Ishikawa (cell line): Measurements from ENCODE around the gene RELN.

Source experiments
- CEBPB ChIP-seq: IDR thresholded peaks from 2 replicates; pipeline ENCODE4 v1.6.1; 2012
- CREB1 ChIP-seq: IDR thresholded peaks from 2 replicates; pipeline ENCODE4 v1.6.1; 2012; ENCODE audit warnings: low read depth
- EGR1 ChIP-seq: IDR thresholded peaks from 2 replicates; pipeline ENCODE4 v1.6.1; 2012
- EP300 ChIP-seq: IDR thresholded peaks from 2 replicates; pipeline ENCODE4 v1.6.1; 2012; ENCODE audit warnings: borderline replicate concordance
- FOXM1 ChIP-seq: IDR thresholded peaks from 2 replicates; pipeline ENCODE4 v1.6.1; 2012; ENCODE audit warnings: low read depth, borderline replicate concordance
- MAX ChIP-seq: IDR thresholded peaks from 2 replicates; pipeline ENCODE4 v1.6.1; 2012
- NFIC ChIP-seq: IDR thresholded peaks from 2 replicates; pipeline ENCODE4 v1.6.1; 2012
- RAD21 ChIP-seq: IDR thresholded peaks from 2 replicates; pipeline ENCODE4 v1.6.1; 2012; ENCODE audit warnings: low read depth
- REST ChIP-seq: IDR thresholded peaks from 2 replicates; pipeline ENCODE4 v1.6.1; 2012; ENCODE audit warnings: low read depth, mild to moderate bottlenecking
- TAF1 ChIP-seq: IDR thresholded peaks from 2 replicates; pipeline ENCODE4 v1.6.1; 2012; ENCODE audit warnings: low read depth, mild to moderate bottlenecking
- TCF12 ChIP-seq: IDR thresholded peaks from 2 replicates; pipeline ENCODE4 v1.6.1; 2012; ENCODE audit warnings: low read depth
- TEAD4 ChIP-seq: IDR thresholded peaks from 2 replicates; pipeline ENCODE4 v1.6.1; 2012
- USF1 ChIP-seq: IDR thresholded peaks from 2 replicates; pipeline ENCODE4 v1.6.1; 2012
- YY1 ChIP-seq: IDR thresholded peaks from 2 replicates; pipeline ENCODE4 v1.6.1; 2012; ENCODE audit warnings: low read depth
- ZBTB7A ChIP-seq: IDR thresholded peaks from 2 replicates; pipeline ENCODE4 v1.6.1; 2012; ENCODE audit warnings: low read depth

RELN gene

GRCh38 chr7:103995554-103995953 lies 6.1 kb upstream of the RELN start:
- no peak for TF ChIP-seq ZBTB7A
- no peak for TF ChIP-seq TAF1
- no peak for TF ChIP-seq YY1
- no peak for TF ChIP-seq TCF12
- no peak for TF ChIP-seq FOXM1
- no peak for TF ChIP-seq CEBPB
- TF ChIP-seq MAX, result no peak
- no peak for TF ChIP-seq CREB1
- no peak for TF ChIP-seq EGR1
- no peak for TF ChIP-seq RAD21
- no peak for TF ChIP-seq EP300
- TF ChIP-seq REST, result no peak

DNA sequence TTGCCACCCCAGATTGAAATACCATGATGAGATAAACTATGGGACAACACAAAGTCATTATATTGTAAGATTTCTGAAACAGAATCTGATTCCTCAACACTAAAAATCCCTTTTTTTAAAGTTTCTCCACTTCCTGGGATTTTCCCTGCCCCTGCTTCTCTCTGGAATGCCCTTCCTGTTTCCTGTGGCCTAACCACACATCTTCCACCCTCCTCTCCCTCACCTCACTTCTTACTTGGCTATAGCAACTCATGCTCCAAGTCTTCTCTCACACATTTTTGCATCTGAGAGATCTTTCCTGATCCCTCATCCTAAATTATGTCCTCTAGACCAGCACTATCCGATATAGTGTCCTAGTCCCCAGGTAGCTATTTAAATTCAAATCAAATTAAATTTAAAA lies 4.1 kb upstream of the RELN start:
- TF ChIP-seq CEBPB, result no peak
- no peak for TF ChIP-seq CREB1
- TF ChIP-seq TEAD4, result no peak
- TF ChIP-seq ZBTB7A, result no peak

- no peak for TF ChIP-seq YY1
- TF ChIP-seq CREB1, result no peak
- TF ChIP-seq TAF1, result no peak
- no peak for TF ChIP-seq CEBPB
- no peak for TF ChIP-seq TCF12
- TF ChIP-seq USF1, result no peak
- no peak for TF ChIP-seq EP300
- no peak for TF ChIP-seq ZBTB7A
- no peak for TF ChIP-seq TEAD4
Observed at GRCh38 chr7:103991406-103991805, 1.9 kb upstream of the RELN start.

DNA sequence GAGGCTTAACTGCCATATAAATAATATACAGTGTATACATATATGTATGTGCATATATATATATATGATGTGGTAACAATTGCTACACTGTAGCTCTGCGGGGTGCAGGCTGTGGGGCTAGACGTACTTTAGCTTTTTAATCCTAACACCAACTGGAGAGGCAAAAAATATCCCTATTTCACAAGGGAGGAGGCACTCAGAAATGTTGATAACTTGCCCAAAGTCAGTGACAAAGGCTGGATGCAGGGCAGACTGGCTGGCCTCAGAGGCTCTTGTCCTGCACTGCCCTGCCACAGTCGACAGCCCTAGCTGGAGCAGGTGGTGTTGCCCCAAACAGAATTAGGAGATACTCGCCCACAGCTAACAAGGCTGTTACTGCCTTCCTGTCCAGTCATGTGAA lies 1.5 kb upstream of the RELN start:
- TF ChIP-seq USF1 (no peak), CREB1 (no peak), TAF1 (no peak), TCF12 (no peak), EP300 (no peak), TEAD4 (no peak), FOXM1 (no peak), NFIC (no peak), CEBPB (no peak)

GRCh38 chr7:103989785-103990767 lies 618 bp upstream of the RELN start:
- TF ChIP-seq NFIC (no peak), ZBTB7A (0 out of 2 replicates have a peak, but pooled peaks have one; percentile 21)

DNA sequence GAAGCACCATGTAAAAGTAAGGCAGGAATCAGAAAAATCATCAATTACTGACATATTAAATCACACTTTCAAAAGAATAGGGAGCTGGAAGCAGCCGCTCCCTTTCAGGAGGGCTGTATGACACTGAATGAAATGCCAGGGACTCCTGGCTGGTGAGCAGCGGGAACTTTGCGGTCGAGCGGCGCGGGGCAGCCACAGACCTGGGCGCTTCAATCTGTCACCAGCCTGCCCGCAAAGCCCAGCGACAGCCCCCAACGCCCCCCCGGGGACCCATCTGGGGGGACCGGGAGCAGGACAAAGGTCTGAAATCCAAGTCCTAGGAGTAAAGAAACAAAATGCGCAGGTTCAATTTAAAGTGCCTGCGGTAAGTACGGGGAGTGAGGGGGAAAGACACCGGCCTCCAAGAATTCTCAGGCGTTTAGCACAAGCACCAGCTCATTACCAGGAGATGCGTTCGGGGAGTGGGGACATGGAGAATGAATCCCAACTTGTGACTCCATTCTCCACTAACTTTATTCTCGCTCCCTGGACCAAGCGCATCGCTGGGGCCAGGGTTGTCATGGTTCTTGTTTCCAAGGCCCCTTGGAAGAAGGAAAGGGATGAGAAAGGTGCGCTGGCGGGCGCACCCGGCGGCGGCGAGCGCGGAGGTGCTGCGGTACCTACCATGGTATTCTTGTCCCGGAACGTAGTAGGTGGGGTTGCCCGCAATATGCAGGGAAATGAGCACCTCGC lies 824 bp downstream of the RELN start:
- TF ChIP-seq YY1 (no peak), EGR1 (no peak), REST (no peak), USF1 (no peak), RAD21 (no peak), CEBPB (no peak), TEAD4 (no peak), TAF1 (no peak), CREB1 (no peak), TCF12 (no peak), NFIC (no peak)
